ENCODE results near the gene MMRN2.

The MMRN2 gene

GRCh38 chr10:86969421-86970041 is 12.1 kb upstream of the MMRN2 start:
- TF ChIP-seq RAD21 (IDR thresholded peaks at IDR 0.05; ENCODE audit: low read depth): no peak
- no peak for TF ChIP-seq EP300 (IDR thresholded peaks at IDR 0.05; ENCODE audit: borderline replicate concordance)
- TF ChIP-seq ZBTB7A (IDR thresholded peaks at IDR 0.05; ENCODE audit: low read depth): no peak
- TF ChIP-seq CREB1 (IDR thresholded peaks at IDR 0.05; ENCODE audit: low read depth): no peak
- no peak for TF ChIP-seq FOXM1 (IDR thresholded peaks at IDR 0.05; ENCODE audit: borderline replicate concordance, low read depth)
- TF ChIP-seq TCF12 (IDR thresholded peaks at IDR 0.05; ENCODE audit: low read depth): no peak
- no peak for TF ChIP-seq NFIC (IDR thresholded peaks at IDR 0.05)
- no peak for TF ChIP-seq TAF1 (IDR thresholded peaks at IDR 0.05; ENCODE audit: low read depth)
- no peak for TF ChIP-seq TEAD4 (IDR thresholded peaks at IDR 0.05)
- no peak for TF ChIP-seq EGR1 (IDR thresholded peaks at IDR 0.05)
- TF ChIP-seq YY1 (IDR thresholded peaks at IDR 0.05; ENCODE audit: low read depth): no peak
- TF ChIP-seq REST (IDR thresholded peaks at IDR 0.05; ENCODE audit: low read depth): no peak
- no peak for TF ChIP-seq USF1 (IDR thresholded peaks at IDR 0.05)
- TF ChIP-seq MAX (IDR thresholded peaks at IDR 0.05): no peak
- no peak for TF ChIP-seq CEBPB (IDR thresholded peaks at IDR 0.05)

GRCh38 chr10:86968994-86969355 is 11.6 kb upstream of the MMRN2 start:
- no peak for TF ChIP-seq USF1 (IDR thresholded peaks at IDR 0.05)

GRCh38 chr10:86968271-86968993 is 11.0 kb upstream of the MMRN2 start, which contains the start of gene ADIRF:
Gene ADIRF, plus strand, starts transcription at chr10:86968482. Its CDS starts 63 bp downstream, at chr10:86968545.
- no peak for TF ChIP-seq TCF12 (IDR thresholded peaks at IDR 0.05; ENCODE audit: low read depth)
- no peak for TF ChIP-seq REST (IDR thresholded peaks at IDR 0.05; ENCODE audit: low read depth)
- no peak for TF ChIP-seq CEBPB (IDR thresholded peaks at IDR 0.05)

GRCh38 chr10:86967481-86967941 is 10.1 kb upstream of the MMRN2 start:
- TF ChIP-seq TAF1 (IDR thresholded peaks at IDR 0.05; ENCODE audit: low read depth) (no peak), EP300 (IDR thresholded peaks at IDR 0.05; ENCODE audit: borderline replicate concordance) (no peak), RAD21 (IDR thresholded peaks at IDR 0.05; ENCODE audit: low read depth) (no peak), REST (IDR thresholded peaks at IDR 0.05; ENCODE audit: low read depth) (no peak), MAX (IDR thresholded peaks at IDR 0.05) (no peak), NFIC (IDR thresholded peaks at IDR 0.05) (no peak), CREB1 (IDR thresholded peaks at IDR 0.05; ENCODE audit: low read depth) (no peak), EGR1 (IDR thresholded peaks at IDR 0.05) (no peak), USF1 (IDR thresholded peaks at IDR 0.05) (no peak), FOXM1 (IDR thresholded peaks at IDR 0.05; ENCODE audit: borderline replicate concordance, low read depth) (no peak), TEAD4 (IDR thresholded peaks at IDR 0.05) (no peak), YY1 (IDR thresholded peaks at IDR 0.05; ENCODE audit: low read depth) (no peak), CEBPB (IDR thresholded peaks at IDR 0.05) (no peak), TCF12 (IDR thresholded peaks at IDR 0.05; ENCODE audit: low read depth) (no peak), ZBTB7A (IDR thresholded peaks at IDR 0.05; ENCODE audit: low read depth) (no peak)

Data from Ishikawa (cell line).